Vagina (tissue), 2 donors: Measurements from ENCODE around the gene NTM.

Source experiments
- POLR2A ChIP-seq, 2 donors: fragments of 450-650 bp; IDR thresholded peaks; one replicate each; pipeline ENCODE4 v1.6.1; 2017; ENCODE audit warnings: antibody characterized with exemption in 2 of 2, mild to moderate bottlenecking in 2 of 2, moderate library complexity in 2 of 2
- POLR2AphosphoS5 ChIP-seq, 2 donors: sonication (generic); formaldehyde crosslinking; IDR thresholded peaks; one replicate each; pipeline ENCODE4 v1.9.0; 2017; ENCODE audit warnings: antibody characterized with exemption in 2 of 2, mild to moderate bottlenecking in 2 of 2, low read depth in 1 of 2; ENCODE audit not compliant: insufficient read depth in 1 of 2
- TF ChIP-seq, protein P1 (sequence below), 3 experiments: fragments of 450-650 bp in 2 of 3; fragments of 200-600 bp in 1 of 3; sonication (generic) in 1 of 3; IDR thresholded peaks; one replicate each; pipeline ENCODE4 v1.5.1; 2017 to 2019; ENCODE audit warnings: antibody characterized with exemption in 3 of 3, mild to moderate bottlenecking in 2 of 3, moderate library complexity in 2 of 3

DNA sequence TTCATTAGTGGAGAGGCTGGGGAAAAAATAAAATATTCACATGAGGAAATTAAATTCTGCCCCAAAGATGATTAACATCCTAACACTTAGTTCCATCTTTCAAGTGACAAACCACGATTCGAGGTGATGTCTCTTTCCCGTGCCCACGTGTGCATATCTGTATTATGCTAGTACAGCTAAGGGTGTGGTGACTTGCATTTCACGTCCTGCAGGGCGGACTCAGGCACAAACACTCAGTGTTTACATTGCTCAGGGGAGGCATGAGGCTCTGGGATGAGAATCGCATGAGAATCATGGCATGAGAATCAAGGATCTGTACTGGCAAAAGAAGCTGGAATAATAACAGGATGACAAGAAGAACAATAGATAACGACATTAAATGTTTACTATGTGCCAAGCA is 179.4 kb downstream of the NTM start:
- no peak for TF ChIP-seq POLR2A (IDR thresholded peaks at IDR 0.05)
- TF ChIP-seq, protein P1, sequence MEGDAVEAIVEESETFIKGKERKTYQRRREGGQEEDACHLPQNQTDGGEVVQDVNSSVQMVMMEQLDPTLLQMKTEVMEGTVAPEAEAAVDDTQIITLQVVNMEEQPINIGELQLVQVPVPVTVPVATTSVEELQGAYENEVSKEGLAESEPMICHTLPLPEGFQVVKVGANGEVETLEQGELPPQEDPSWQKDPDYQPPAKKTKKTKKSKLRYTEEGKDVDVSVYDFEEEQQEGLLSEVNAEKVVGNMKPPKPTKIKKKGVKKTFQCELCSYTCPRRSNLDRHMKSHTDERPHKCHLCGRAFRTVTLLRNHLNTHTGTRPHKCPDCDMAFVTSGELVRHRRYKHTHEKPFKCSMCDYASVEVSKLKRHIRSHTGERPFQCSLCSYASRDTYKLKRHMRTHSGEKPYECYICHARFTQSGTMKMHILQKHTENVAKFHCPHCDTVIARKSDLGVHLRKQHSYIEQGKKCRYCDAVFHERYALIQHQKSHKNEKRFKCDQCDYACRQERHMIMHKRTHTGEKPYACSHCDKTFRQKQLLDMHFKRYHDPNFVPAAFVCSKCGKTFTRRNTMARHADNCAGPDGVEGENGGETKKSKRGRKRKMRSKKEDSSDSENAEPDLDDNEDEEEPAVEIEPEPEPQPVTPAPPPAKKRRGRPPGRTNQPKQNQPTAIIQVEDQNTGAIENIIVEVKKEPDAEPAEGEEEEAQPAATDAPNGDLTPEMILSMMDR (IDR thresholded peaks at IDR 0.05): no peak
- no peak for TF ChIP-seq POLR2AphosphoS5 (IDR thresholded peaks at IDR 0.05; ENCODE audit: insufficient read depth in 1 of 2, low read depth in 1 of 2)
